Measurements from ENCODE around the gene SLC6A19.

DNA sequence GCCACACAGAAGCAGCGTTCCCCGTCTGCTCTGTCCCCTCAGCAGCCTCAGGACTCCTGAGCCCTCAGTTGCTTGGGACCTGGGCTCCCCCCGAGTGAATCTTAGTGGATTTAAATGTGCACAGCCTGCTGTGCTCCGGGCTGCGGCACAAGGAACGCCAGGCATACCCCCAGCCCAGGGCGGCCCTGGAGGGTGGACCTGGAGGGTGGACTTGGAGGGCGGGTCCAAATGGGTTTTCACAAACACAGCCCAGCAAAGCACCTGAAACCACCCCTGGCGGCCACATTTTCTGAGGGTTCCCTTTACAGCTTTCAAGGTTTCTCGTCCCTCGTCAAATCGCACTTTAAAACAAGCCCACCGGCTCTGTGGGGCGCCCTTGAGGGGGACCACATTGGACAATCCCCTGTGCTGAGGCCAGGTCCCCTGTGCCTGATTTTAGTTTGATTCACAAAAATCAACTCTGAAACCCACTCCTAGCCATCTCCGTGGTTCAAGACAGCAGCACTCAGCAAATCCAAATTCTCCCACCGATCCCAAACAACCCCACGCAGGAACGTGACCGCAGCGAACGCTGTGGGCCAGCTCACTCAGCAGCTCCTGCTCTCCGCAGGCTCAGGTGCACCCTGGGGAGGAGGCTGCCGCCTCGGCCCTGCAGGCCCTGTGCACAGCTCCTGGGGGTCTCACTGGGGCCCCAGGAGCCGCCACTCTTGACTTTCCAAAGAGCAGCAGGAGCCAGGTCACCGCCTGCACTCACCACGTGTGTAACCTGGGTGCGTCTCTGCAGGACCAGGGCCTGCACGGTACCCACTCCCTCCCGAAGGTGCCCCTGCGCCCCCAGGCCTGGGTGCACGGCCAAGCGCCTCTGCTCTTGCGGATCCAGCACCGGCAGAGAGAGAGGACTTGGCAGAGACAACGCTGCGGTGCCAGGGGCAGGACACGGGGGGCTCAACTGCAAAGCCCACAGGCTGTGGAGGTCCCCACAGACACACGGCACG, 64.4 kb downstream of the SLC6A19 start:
- no peak for TF ChIP-seq CTCF (IDR thresholded peaks at IDR 0.05; ENCODE audit: insufficient read depth, low read length, poor library complexity, severe bottlenecking)
- TF ChIP-seq EZH2phosphoT487 (conservative IDR thresholded peaks at IDR 0.05; ENCODE audit: low read length): no peak

Measured in SU-DHL-6 (cell line).